IPS-18c (cell line): Measurements from ENCODE around the gene SFTPA2.
"Not testable (repeated sequence)": the region's sequence is repeated elsewhere in the genome, so short reads cannot be mapped to it uniquely, and the experiment has no call there.

Experiments used
- H3K4me3 ChIP-seq: 2 replicates; pipeline ENCODE4 v1.7.0; 2013; ENCODE audit warnings: low read depth, mild to moderate bottlenecking, low read length, moderate library complexity; ENCODE audit not compliant: insufficient read depth
- H3K9me3 ChIP-seq: one replicate; pipeline ENCODE4 v1.6.1; 2013; ENCODE audit warnings: mild to moderate bottlenecking, low read length, moderate library complexity; ENCODE audit not compliant: control insufficient read depth, insufficient read depth

The SFTPA2 gene

GRCh38 chr10:79525049-79525710, 35.0 kb downstream of the SFTPA2 start:
- H3K9me3 ChIP-seq, H3K4me3 ChIP-seq: not testable (repeated sequence)

GRCh38 chr10:79523157-79523853, 36.9 kb downstream of the SFTPA2 start:
- not testable (repeated sequence) for H3K4me3 ChIP-seq, H3K9me3 ChIP-seq

- H3K9me3 ChIP-seq, H3K4me3 ChIP-seq: not testable (repeated sequence)
Measured at GRCh38 chr10:79522464-79522863, 37.7 kb downstream of the SFTPA2 start.

GRCh38 chr10:79521751-79522150, 38.5 kb downstream of the SFTPA2 start:
- H3K9me3 ChIP-seq, H3K4me3 ChIP-seq: not testable (repeated sequence)

GRCh38 chr10:79517567-79517966, 42.6 kb downstream of the SFTPA2 start:
- not testable (repeated sequence) for H3K4me3 ChIP-seq, H3K9me3 ChIP-seq

- not testable (repeated sequence) for H3K4me3 ChIP-seq, H3K9me3 ChIP-seq
Measured at GRCh38 chr10:79516532-79517205, 43.5 kb downstream of the SFTPA2 start.

GRCh38 chr10:79511891-79512583, 48.2 kb downstream of the SFTPA2 start, which contains the start of gene EIF5AL1:
Gene EIF5AL1 (plus strand): TSS chr10:79512533. CDS start chr10:79512650, 117 bp downstream.
- not testable (repeated sequence) for H3K4me3 ChIP-seq, H3K9me3 ChIP-seq

GRCh38 chr10:79509934-79510508, 50.2 kb downstream of the SFTPA2 start:
- H3K4me3 ChIP-seq, H3K9me3 ChIP-seq: not testable (repeated sequence)

- H3K9me3 ChIP-seq, H3K4me3 ChIP-seq: not testable (repeated sequence)
Measured at GRCh38 chr10:79509306-79509933, 50.8 kb downstream of the SFTPA2 start.

- H3K4me3 ChIP-seq, H3K9me3 ChIP-seq: not testable (repeated sequence)
Measured at GRCh38 chr10:79508245-79508644, 52.0 kb downstream of the SFTPA2 start.

- H3K9me3 ChIP-seq, result no peaks in the 10 kb centered on the region
- H3K4me3 ChIP-seq, result no peak overlapping the region
Measured at GRCh38 chr10:79507440-79508167, 52.6 kb downstream of the SFTPA2 start.
